NCI-H1417 treated with DMSO at 0.1 percent for 48 hours (cell line): ENCODE data around the gene CTNND2.
"Not testable (repeated sequence)": the region's sequence is repeated elsewhere in the genome, so short reads cannot be mapped to it uniquely, and the experiment has no call there.

Experiments
- DNase-seq: peaks from one replicate; lab custom pipeline; 2025; lab: John Stamatoyannopoulos, UW

CTNND2 gene

DNA sequence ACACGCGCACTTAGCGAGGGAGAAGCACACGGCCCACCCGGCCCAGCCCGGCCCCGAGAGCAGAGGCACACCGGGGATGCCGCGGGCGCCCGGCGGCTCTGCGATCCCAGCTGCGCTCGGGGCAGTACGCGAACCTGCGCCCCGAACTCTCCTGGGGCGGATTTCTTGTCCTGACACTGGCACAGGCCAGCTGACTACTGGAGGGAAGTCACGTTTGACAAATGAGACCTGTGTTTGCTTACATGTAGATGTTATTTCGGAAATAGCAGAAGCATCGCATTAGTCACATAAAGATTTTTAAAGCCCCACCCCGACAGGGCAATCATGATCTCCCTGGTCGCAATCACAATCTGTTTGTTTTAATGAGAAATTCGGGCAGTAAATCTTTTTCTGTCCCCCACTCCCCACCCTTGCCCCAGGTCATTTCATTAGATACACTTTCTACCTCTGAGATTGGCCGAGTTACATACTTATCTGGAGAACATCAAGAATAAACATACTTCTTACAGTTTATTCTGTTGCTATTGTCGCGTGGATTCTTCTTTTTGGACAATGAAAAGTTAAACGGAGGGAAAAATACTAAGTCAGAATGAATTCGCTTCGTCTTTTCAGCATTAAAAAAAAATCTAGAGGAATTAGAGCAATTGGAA lies 518.9 kb downstream of the CTNND2 start:
- DNase-seq: no peak

DNA sequence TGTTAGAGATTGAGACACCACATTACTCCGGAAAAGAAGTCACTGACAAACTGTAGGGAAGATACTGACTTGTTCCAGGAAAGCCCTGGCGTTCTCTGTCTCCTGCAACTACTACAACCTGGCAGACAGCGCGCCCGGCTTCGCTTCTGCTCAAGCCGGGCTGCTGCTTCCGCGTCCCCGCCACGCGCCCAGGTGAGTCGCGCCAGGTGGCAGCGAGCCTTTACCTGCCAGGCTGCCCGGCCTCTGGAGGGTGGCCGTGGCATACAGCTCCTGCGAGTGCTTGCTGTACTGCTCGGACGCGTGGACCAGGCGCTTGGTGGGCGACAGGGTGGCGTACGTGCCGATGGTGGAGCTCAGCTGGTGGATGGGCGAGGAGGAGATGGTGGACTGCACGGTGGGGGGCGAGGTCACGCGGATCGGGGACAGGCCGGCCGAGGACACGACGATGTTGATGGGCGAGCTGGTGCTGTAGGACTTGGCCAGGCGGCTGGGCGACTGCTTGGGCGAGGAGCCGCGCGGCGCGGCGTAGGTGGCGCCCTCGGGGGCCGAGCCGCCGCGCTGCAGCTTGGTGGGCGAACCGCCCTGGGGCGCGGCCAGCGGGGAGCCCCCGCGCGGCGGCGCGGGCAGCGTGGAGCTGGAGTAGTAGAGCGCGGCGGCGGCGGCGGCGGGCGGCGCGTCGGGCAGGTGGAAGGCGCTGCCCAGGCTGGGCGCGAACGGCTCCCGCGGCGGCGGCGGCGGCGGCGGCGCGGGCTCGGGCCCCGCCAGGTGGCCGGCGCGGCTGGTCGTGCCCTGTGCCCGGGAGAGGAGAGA lies 519.6 kb downstream of the CTNND2 start:
- DNase-seq: no peak

DNA sequence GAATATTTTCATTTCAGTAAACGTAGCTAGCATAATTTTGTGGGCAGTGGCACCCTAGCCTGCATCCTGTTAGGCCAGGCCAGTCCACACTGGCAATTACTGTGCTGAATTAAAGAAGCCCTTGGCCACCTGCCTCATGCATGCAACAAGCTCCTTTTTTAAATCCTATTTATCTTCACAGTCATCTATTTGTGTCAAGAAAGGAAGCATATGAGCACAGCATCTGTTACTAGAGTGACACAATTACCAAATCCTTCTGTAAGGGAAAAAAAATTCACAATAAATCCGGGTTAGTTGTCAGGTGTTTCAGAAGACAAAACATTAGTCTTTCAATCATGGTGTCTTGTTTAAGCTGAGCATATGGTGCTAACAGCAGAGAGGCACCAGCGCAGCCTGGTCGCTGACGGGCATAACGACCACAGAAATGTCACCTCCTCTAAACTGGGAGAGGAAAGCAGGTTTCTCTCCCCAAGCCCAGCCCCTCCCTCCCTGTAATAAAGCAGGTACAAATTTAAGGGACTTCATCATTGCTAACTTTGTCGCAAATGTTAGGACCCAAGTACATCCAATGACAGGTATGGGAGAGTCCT lies 520.6 kb downstream of the CTNND2 start:
- DNase-seq: no peak

DNA sequence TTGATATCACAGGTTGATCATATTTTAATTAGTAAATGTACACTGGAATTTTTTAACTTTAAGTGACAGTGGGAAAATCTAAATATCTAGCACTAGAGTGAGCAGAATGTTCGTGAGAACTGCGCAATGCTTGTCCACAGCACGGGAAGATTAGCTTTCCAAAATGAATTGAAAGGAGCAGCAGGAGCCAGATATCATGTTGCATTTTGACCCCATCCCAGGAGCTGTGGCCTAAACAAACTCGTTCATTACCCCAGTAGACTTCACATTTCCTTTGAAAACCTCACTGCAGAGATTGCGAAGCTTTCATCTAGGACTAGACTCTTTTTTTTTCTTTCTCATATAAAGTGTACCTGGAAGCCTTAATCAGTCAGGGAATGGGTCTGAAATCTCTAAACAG lies 525.8 kb downstream of the CTNND2 start:
- no peak for DNase-seq

DNA sequence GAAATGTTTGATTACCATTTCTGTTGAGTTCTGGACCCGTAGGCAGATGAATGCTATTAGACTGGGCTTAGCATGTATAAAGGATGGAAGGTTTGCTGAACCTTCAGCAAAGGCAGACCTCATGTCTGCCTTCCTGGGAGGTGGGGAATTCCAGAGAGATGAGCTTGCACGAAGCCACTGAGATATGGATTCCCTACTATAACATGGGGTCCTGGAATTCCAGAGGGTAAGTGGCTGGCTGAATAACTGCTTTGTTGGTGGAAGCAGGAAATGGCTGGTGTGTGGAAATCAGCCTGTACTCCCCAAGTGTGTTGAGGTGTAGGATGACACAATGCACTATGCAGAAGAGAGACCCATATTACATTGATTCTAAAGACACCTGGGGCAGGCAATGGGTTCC lies 526.4 kb downstream of the CTNND2 start:
- no peak for DNase-seq

DNA sequence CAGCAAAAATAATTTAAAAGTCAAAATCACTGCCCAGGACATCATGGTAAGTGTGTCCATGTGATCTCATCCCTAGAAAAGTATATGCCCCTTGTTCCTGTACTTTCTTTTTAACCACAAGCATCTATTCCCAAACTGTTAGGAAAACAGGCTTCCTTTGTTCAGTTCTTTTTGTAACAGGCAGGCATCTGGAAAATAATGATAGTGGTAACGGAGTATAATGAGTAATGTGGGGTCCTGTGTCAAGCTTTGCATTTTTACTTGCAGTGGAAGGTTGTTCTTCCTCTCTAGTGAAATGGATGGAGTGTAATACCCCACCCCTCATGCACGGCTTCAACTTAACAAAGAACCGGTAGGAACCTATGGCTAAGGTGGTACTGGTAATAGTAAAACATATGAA lies 532.1 kb downstream of the CTNND2 start:
- no peak for DNase-seq

DNA sequence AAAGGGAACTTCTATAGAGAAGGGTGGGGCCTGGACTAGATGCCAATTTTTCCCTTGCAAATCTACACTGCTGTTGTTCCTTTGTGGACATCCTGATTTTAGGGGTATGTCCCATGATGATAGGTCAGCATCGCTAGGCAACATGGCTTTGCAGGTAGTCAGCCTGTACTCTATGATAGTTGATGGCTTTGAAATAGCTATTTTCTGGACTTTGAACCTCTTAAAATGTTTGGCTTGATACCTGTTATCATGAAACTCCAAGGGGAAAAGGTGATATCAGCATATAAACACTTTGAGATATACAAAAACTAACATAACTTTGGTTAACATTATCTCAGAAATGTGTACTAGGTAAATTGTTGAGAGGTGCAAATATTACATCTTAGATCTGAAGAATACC lies 533.2 kb downstream of the CTNND2 start:
- no peak for DNase-seq

DNA sequence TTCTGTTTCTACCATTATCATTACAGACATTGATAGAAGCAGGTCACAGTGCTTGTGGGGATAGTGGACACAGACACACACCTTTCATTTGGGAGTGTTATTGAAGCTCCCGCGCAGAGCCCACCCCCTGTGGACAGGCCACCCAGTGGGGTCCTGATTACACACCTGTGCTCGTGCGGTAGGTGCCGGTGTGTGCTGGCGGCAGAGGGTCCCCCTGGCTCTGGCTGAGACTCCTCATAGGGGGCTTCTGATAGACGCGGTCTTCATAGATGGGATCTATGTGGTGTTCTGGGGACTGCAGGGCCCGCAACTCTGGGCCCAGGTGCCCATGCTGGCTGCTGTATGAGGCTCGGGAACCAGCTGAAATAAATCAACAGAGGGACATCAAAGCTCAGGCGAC lies 539.7 kb downstream of the CTNND2 start:
- DNase-seq: no peak

DNA sequence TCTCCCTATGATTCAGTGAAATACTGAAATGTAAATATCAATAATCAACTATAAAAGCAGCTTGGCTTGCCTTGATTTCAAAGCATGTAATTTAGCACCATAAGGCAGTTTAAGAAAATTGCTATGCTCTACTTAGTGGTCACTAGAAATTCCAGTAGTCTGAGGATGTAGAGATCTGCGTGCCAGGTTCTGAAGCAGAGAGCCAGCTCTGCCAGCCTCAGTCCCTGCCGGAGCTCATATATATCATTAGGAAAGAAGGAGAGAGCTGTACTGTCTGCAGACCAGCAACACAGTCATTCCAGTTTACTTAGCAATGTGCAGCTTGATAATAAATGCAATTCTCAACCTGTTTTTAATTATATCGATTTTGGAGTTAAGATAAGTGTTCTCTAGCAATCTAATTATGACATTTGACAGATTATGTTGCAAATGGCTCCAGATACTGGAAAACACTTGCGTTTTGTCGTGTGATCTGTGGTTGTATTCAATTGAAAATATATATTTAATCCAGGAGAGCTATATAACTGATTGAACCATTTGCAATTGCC lies 540.5 kb downstream of the CTNND2 start:
- no peak for DNase-seq

DNA sequence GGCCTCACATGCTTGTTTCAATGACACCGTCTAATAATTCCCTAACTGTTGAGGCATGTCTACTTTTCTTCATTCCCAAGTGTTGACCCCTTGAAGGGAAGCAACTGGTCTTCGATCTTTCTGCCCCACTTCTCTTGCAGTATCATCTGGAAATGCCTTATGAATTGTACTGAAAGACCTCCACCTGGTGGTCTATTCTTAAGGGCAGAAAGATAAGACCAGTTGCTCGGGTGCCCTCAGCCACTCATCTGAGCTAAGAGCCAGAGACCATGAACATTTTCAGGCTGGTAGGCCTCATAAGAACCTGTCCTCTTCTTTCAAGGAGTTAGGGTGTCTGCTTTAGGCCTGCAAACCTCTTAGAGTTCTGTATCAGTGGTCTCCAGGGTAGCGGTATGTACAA lies 542.5 kb downstream of the CTNND2 start:
- DNase-seq: no peak

DNA sequence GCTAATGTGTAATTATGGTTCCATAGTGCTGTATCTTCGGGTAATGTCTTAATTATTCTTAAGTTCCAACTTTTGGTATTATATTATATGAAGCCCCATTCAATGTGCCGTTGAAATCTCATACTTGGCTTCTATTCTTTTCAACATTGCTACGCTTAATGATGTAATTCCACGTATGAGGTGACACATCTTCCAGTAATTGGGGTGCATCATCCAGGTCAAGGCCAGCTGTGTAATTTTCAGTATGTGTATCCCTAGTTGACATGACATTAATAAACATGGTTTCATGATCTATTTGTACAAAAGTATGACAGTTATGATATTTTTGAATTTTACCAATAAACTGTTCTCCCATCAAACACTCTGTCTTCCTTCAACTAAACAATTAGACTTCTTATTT lies 546.3 kb downstream of the CTNND2 start:
- DNase-seq: no peak

DNA sequence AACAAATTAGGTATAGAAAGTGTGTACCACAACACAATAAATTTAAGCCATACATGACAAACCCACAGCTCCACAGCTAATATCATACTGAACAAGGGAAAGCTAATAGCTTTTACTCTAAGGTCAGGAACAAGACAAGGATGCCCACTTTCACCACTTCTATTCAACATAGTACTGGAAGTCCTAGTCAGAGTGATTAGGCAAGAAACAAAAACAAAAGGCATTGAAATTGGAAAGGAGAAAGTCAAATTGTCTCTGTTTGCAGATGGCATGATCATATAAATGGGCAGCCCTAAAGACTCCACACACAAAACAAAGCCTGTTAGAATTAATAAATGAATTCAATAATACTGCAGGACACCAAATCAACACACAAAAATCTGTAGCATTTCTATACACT lies 548.8 kb downstream of the CTNND2 start:
- no peak for DNase-seq

DNA sequence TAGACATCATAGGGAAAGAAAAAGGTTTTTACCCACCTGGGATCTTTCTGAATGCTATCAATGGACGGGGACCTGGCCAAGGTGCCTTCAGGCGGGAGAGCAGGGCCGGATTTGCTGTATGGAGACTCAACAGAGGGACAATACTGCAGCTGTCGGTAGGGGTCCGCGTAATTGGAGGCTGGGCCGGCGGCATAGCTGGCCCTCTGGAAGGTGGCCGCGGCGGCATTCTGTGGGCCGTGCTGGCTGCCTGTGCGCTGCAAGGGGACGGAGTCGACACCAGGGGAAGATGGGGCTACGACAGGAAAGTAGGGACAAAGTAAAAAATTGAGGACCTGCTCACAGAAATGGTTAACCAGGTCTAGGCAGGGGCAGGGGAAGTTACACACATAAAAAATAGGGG lies 557.9 kb downstream of the CTNND2 start:
- DNase-seq: no peak

DNA sequence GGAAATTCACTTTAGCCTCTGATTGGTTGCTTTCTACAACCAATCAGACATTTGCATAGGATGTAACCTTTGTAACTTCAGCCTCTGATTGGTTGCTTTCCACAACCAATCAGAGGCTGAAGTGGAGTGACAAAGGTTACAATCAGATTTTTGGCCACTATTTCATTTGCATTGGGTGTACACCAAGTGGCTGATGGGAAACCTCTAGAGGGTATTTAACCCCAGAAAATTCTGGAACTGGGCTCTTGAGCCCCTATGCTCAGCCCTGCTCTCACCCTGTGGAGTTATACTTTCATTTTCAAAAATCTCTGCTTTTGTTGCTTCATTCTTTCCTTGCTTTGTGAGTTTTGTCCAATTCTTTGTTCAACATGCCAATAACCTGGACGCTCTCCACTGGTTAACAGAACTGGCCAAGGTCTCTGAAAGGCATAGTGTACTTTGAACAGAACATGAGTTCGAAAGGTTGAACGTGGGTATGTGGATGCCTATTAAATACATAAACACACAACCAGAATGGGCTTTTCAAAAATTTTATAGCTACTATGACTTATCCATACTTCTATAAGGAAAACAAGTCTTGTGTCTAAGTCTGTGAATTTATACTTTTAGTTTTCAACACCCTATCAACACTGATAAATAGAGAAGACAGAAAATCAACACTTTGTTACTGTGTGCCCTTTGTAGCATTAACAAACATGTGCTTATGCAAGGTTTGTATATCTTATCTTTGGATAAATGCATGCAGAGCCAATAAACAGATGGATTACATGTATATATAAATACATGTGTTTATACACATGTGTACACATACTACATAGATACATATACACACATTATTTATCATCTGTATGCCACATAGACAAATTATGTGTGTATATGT lies 568.1 kb downstream of the CTNND2 start:
- DNase-seq: no peak

DNA sequence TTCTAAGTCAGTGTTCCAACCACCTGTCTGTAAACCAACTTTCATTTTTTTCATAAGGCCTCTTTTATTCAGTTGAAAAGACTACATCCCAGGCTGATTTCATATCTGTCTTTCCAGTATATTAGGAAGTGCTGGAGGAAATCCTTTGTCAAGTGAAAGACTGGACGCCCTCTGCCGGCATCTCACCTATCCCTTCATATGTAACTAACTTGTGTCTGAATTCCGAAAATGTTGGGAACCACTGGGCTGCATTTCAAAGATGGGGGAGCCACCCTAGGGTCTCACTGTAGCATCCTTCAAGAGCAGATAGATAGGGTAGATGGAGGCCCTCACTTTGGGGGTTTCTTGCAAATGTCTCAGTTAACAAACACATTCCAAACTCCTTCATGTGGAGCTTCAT lies 569.8 kb downstream of the CTNND2 start:
- no peak for DNase-seq

DNA sequence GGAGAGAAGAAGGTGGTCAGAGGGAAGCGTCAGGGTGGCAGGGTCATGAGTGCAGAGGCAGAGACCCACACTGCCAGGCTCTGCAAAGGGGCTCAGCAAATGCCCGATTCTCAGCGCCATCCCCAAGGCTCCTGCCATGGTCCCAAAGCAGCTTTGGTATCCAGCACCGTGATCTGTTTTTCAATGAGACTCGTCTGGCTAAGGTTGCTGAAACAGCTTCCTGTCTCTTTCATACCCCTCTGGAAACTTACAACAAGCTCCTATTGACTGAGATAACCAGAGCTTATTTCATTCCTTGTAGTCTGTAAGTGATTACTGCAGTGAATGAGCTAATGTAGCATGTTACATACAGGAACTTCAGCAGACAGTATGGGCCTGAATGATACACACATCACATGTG lies 574.6 kb downstream of the CTNND2 start:
- DNase-seq: no peak

DNA sequence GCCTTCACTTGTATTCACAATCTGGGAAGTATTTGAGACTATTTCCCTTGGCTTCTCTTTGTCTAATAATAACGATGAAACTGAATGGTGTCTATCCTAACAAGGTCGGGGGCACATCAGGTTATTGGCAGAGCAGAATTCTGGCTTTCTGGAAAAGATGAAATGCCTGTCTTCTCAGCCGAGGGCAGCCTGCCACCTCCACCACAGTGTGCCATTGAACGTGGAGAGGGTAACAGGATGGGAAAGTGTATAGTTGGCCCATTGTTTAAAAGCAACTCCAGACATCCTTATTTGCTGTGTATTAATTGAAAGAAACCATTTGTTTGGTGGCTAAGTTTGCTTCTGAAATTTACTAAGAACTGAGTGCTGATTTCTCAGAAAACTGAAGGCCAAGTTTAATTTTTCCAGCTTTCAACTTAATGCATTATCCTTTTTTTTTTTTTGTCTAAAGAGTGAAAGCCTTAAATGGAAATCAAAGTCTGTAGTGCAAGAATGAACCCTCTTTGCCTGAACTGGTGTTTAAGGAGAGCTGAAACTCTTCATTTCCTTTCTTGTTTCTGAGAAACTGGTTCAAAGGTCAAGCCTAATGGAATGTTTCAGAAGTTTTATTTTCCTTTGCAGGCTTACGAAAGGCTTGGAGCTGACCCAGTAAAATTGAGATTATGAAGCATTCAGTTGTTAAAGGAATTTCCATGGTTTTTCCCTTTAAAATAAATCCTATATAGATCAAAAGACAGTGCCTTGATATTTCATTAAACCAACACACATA lies 579.5 kb downstream of the CTNND2 start:
- DNase-seq: no peak

DNA sequence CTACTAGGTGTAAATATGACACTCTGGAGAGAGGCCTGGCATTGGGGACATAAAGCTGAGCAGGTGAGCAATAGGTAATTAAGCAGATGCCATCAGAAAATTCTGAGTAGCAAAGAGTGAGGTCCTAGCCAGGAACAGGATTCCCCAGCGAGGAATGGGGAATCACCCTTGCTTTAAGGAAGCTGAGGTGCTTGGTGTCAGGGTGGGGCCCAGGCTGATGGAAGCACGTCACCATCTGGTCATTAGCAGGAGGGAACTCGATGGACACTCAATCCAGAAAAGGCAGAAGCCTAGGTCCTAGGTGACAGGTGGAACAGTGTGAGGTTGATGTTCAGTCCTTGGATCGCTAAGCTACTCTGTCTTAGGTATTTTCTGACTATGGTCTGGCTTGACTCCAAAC lies 580.5 kb downstream of the CTNND2 start:
- DNase-seq: no peak

DNA sequence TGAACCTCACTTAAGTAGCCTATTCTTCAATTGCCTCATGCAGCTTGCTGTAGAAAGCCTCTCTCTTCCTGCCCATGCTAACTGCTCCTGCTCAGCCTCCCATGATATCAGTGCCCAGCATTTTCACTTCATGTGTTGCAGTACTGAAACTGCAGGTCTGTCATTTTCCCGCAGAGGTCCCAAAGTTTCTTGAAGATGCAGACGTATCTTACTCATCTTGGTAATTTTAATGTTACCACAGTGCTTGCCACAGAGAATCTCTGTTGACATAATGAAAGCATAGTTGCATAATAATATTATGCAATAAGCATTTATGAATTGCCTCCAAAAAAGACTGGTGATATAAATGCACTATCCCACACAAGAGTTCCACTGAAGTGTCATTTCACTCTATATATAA lies 582.1 kb downstream of the CTNND2 start:
- no peak for DNase-seq

DNA sequence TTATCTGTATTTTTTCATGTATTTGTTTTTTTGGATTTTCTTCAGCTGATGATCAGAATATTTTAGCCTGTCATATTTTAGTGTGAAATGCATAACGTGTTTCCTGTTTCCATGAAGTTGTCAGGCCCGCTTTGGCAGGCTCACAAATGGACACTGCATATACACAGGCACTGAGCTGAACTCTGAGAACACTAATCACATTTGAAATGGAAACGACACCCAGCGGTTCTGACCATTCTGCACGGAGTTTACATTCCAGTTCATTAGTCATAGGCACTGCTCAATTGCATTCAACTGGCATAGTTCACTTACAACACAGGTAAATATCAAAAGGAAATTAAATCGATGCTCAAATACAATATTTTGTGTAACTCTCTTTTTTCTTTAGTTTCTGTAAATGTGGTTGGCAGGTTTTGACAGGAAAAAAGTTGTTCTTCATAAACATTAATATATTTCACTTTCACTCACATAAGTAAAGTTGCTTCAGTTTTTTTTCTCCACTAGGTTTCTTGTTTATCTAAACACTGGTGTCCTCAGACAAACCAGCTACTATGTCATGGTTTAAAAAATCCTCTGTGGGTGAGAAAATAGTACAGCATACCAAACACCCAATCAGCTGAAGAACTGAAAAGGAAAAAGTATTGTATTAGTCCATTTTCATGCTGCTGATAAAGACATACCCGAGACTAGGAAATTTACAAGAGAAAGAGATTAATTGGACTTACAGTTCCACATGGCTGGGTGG lies 584.2 kb downstream of the CTNND2 start:
- no peak for DNase-seq

DNA sequence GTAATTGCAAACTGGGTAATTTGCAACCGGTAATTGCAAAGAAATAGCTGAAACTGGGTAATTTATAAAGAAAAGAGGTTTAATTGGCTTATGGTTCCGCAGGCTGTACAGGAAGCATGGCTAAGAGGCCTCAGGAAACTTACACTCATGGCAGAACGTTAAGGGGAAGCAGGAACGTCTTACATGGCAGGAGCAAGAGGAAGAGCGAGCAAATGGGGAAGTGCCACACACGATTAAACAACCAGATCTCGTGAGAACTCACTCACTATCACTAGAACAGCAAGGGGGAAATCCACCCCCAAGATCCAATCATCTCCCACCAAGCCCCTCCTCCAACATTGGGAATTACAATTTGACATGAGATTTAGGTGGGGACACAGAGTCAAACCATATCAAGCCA lies 590.6 kb downstream of the CTNND2 start:
- not testable (repeated sequence) for DNase-seq
